ENCODE results near the gene CCL19.

CCL19 gene

DNA sequence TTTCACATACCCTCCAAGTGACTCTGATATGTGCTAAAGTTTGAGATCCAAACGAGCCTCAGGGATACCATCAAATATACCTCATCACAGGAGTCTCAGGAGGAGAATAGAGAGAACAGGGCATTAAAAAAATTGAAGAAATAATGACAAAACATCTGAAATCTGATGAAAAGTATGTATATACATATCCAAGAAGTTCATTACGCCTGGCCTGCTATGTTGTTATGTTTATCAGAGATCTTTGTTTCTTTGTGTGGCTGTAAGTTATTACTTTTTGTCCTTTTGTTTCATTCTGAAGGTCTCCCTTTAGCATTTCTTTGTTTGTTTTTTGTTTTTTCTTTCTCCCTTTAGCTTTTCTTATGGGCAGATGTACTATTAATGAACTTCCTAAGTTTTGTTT is 2.5 kb upstream of the CCL19 start:
- Histone ChIP-seq H2BK120ac (ENCODE audit: low read depth, low read length) (no peak overlapping the region), H3K4ac (ENCODE audit: low read depth in 1 of 2, low read length in 2 of 2) (no peak overlapping the region), H3K9ac (ENCODE audit: low read length) (no peak overlapping the region), H3K36me3 (ENCODE audit: control insufficient read depth in 1 of 2, insufficient read depth in 2 of 2, low read depth in 1 of 2, low read length in 2 of 2) (no peaks in the 10 kb centered on the region), H3K4me2 (ENCODE audit: low read length, poor library complexity, severe bottlenecking) (no peak overlapping the region), H4K8ac (ENCODE audit: low read length) (no peak overlapping the region), H3K9me3 (ENCODE audit: control insufficient read depth, low read length) (no peaks in the 10 kb centered on the region), H4K91ac (ENCODE audit: low read length) (no peak overlapping the region), H2AFZ (ENCODE audit: low read depth, low read length) (no peak overlapping the region), H3K27ac (ENCODE audit: low read length, poor library complexity, severe bottlenecking) (no peak overlapping the region), H3K79me1 (replicated peaks; ENCODE audit: low read length, poor library complexity, severe bottlenecking) (no peaks in the 10 kb centered on the region), H3K4me3 (ENCODE audit: insufficient read depth in 1 of 2, low read depth in 1 of 2, low read length in 2 of 2) (no peak overlapping the region), H3K14ac (ENCODE audit: low read length in 2 of 2) (no peak overlapping the region), H2BK5ac (ENCODE audit: low read depth, low read length, poor library complexity, severe bottlenecking) (no peak overlapping the region), H2BK15ac (ENCODE audit: low read depth, poor library complexity, severe bottlenecking) (no peak overlapping the region), H3K4me1 (ENCODE audit: control insufficient read depth, insufficient read depth, low read depth, low read length) (no peaks in the 10 kb centered on the region), H3K27me3 (ENCODE audit: control insufficient read depth in 1 of 2, insufficient read depth in 1 of 2, low read length in 2 of 2) (peaks cover 0 to 11% of the 10 kb centered on the region in 2 experiments), H2AK5ac (ENCODE audit: low read length, severe bottlenecking) (no peak overlapping the region), H3K18ac (ENCODE audit: low read depth in 1 of 2, low read length in 2 of 2) (no peak overlapping the region), H2BK12ac (ENCODE audit: low read length in 2 of 2) (no peak overlapping the region), H3K23ac (ENCODE audit: low read length in 2 of 2) (no peak overlapping the region)
- no peak for DNase-seq
- 100% methylated on average over 1 of the region's 2 CpGs for WGBS

DNA sequence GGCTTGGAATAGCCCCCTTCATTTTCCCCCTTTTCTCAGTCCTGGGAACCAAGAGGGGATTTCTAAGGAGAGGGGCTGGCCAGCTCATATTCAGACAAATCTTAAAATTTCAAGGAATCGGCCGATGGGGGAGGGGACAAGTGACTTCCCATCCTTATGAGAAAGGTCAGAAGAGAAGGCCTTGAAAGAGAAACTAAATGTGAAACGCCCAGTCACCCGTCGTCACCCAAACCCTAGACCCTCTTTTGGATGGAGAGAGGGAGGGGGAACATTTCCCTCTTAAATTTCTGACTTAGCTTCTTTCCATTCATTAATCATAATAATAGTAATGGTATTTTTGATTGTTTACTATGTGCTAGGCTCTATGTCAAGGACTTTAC is 850 bp upstream of the CCL19 start:
- no peak overlapping the region for H3K18ac ChIP-seq (ENCODE audit: low read depth in 1 of 2, low read length in 2 of 2)
- H4K91ac ChIP-seq (ENCODE audit: low read length), result no peak overlapping the region
- H2BK12ac ChIP-seq (ENCODE audit: low read length in 2 of 2), result no peak overlapping the region
- no peak overlapping the region for H3K4ac ChIP-seq (ENCODE audit: low read depth in 1 of 2, low read length in 2 of 2)
- WGBS, result 84% methylated on average over 3 of the region's 5 CpGs
- no peaks in the 10 kb centered on the region for H3K79me1 ChIP-seq (replicated peaks; ENCODE audit: low read length, poor library complexity, severe bottlenecking)
- no peak overlapping the region for H2BK5ac ChIP-seq (ENCODE audit: low read depth, low read length, poor library complexity, severe bottlenecking)
- no peaks in the 10 kb centered on the region for H3K4me1 ChIP-seq (ENCODE audit: control insufficient read depth, insufficient read depth, low read depth, low read length)
- DNase-seq, result no peak
- no peaks in the 10 kb centered on the region for H3K9me3 ChIP-seq (ENCODE audit: control insufficient read depth, low read length)
- H3K14ac ChIP-seq (ENCODE audit: low read length in 2 of 2), result no peak overlapping the region
- H2BK120ac ChIP-seq (ENCODE audit: low read depth, low read length), result no peak overlapping the region
- H3K4me2 ChIP-seq (ENCODE audit: low read length, poor library complexity, severe bottlenecking), result no peak overlapping the region
- H4K8ac ChIP-seq (ENCODE audit: low read length), result no peak overlapping the region
- no peak overlapping the region for H3K27ac ChIP-seq (ENCODE audit: low read length, poor library complexity, severe bottlenecking)
- no peak overlapping the region for H3K9ac ChIP-seq (ENCODE audit: low read length)
- H2AFZ ChIP-seq (ENCODE audit: low read depth, low read length), result no peak overlapping the region
- peaks cover 0 to 11% of the 10 kb centered on the region in 2 experiments for H3K27me3 ChIP-seq (ENCODE audit: control insufficient read depth in 1 of 2, insufficient read depth in 1 of 2, low read length in 2 of 2)
- no peak overlapping the region for H3K4me3 ChIP-seq (ENCODE audit: insufficient read depth in 1 of 2, low read depth in 1 of 2, low read length in 2 of 2)
- no peaks in the 10 kb centered on the region for H3K36me3 ChIP-seq (ENCODE audit: control insufficient read depth in 1 of 2, insufficient read depth in 2 of 2, low read depth in 1 of 2, low read length in 2 of 2)
- H2BK15ac ChIP-seq (ENCODE audit: low read depth, poor library complexity, severe bottlenecking), result no peak overlapping the region
- H2AK5ac ChIP-seq (ENCODE audit: low read length, severe bottlenecking), result no peak overlapping the region
- no peak overlapping the region for H3K23ac ChIP-seq (ENCODE audit: low read length in 2 of 2)

- H3K27ac ChIP-seq (ENCODE audit: low read length, poor library complexity, severe bottlenecking), result no peak overlapping the region
- whole genome bisulfite sequencing, result 88% methylated on average over 8 of the region's 8 CpGs
- no peak for DNase-seq
These were observed 1.6 kb downstream of the CCL19 start for GRCh38 chr9:34689512-34689911.

DNA sequence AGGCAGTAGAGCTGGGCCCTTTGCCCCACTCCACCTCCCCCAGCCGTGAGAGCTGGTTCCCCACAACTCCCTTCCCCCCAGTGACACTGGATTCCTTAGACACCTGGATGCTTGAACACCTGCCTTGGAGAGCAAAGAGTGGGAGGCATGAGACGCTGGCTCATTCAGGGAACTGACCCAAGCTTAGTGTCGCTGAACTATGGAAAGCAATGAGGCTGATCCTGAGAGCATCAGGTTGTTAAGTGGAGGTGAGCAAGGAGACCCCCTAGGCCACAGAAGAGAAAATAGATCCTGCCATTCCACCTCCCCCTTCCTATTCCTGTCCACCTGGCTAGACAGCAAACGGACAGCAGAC is 2.0 kb downstream of the CCL19 start:
- Histone ChIP-seq H2BK120ac (ENCODE audit: low read depth, low read length) (no peak overlapping the region), H2BK5ac (ENCODE audit: low read depth, low read length, poor library complexity, severe bottlenecking) (no peak overlapping the region), H3K9ac (ENCODE audit: low read length) (no peak overlapping the region), H2BK15ac (ENCODE audit: low read depth, poor library complexity, severe bottlenecking) (no peak overlapping the region), H3K36me3 (ENCODE audit: control insufficient read depth in 1 of 2, insufficient read depth in 2 of 2, low read depth in 1 of 2, low read length in 2 of 2) (no peaks in the 10 kb centered on the region), H3K9me3 (ENCODE audit: control insufficient read depth, low read length) (no peaks in the 10 kb centered on the region), H3K27me3 (ENCODE audit: control insufficient read depth in 1 of 2, insufficient read depth in 1 of 2, low read length in 2 of 2) (peaks cover 0 to 7% of the 10 kb centered on the region in 2 experiments), H3K4me2 (ENCODE audit: low read length, poor library complexity, severe bottlenecking) (no peak overlapping the region), H2AFZ (ENCODE audit: low read depth, low read length) (no peak overlapping the region), H4K8ac (ENCODE audit: low read length) (no peak overlapping the region), H3K4me3 (ENCODE audit: insufficient read depth in 1 of 2, low read depth in 1 of 2, low read length in 2 of 2) (no peak overlapping the region), H2AK5ac (ENCODE audit: low read length, severe bottlenecking) (no peak overlapping the region), H3K4ac (ENCODE audit: low read depth in 1 of 2, low read length in 2 of 2) (no peak overlapping the region), H4K91ac (ENCODE audit: low read length) (no peak overlapping the region), H2BK12ac (ENCODE audit: low read length in 2 of 2) (no peak overlapping the region), H3K27ac (ENCODE audit: low read length, poor library complexity, severe bottlenecking) (no peak overlapping the region), H3K23ac (ENCODE audit: low read length in 2 of 2) (no peak overlapping the region), H3K18ac (ENCODE audit: low read depth in 1 of 2, low read length in 2 of 2) (no peak overlapping the region), H3K4me1 (ENCODE audit: control insufficient read depth, insufficient read depth, low read depth, low read length) (no peaks in the 10 kb centered on the region), H3K14ac (ENCODE audit: low read length in 2 of 2) (no peak overlapping the region), H3K79me1 (replicated peaks; ENCODE audit: low read length, poor library complexity, severe bottlenecking) (no peaks in the 10 kb centered on the region)
- DNase-seq, result no peak
- WGBS, result 82% methylated on average over 2 of the region's 4 CpGs

More at GRCh38 chr9:34689512-34689911, 1.6 kb downstream of the CCL19 start:
- Histone ChIP-seq H3K4me1 (ENCODE audit: control insufficient read depth, insufficient read depth, low read depth, low read length) (no peaks in the 10 kb centered on the region), H3K4me3 (ENCODE audit: insufficient read depth in 1 of 2, low read depth in 1 of 2, low read length in 2 of 2) (no peak overlapping the region), H3K23ac (ENCODE audit: low read length in 2 of 2) (no peak overlapping the region), H2AFZ (ENCODE audit: low read depth, low read length) (no peak overlapping the region), H4K8ac (ENCODE audit: low read length) (no peak overlapping the region), H2BK12ac (ENCODE audit: low read length in 2 of 2) (no peak overlapping the region), H3K14ac (ENCODE audit: low read length in 2 of 2) (no peak overlapping the region), H2BK120ac (ENCODE audit: low read depth, low read length) (no peak overlapping the region), H2BK15ac (ENCODE audit: low read depth, poor library complexity, severe bottlenecking) (no peak overlapping the region), H3K4ac (ENCODE audit: low read depth in 1 of 2, low read length in 2 of 2) (no peak overlapping the region), H2BK5ac (ENCODE audit: low read depth, low read length, poor library complexity, severe bottlenecking) (no peak overlapping the region), H3K27me3 (ENCODE audit: control insufficient read depth in 1 of 2, insufficient read depth in 1 of 2, low read length in 2 of 2) (peaks cover 0 to 7% of the 10 kb centered on the region in 2 experiments), H3K4me2 (ENCODE audit: low read length, poor library complexity, severe bottlenecking) (no peak overlapping the region), H3K79me1 (replicated peaks; ENCODE audit: low read length, poor library complexity, severe bottlenecking) (no peaks in the 10 kb centered on the region), H3K18ac (ENCODE audit: low read depth in 1 of 2, low read length in 2 of 2) (no peak overlapping the region), H3K9ac (ENCODE audit: low read length) (no peak overlapping the region), H3K9me3 (ENCODE audit: control insufficient read depth, low read length) (no peaks in the 10 kb centered on the region), H4K91ac (ENCODE audit: low read length) (peak overlapping the region; percentile 25), H3K36me3 (ENCODE audit: control insufficient read depth in 1 of 2, insufficient read depth in 2 of 2, low read depth in 1 of 2, low read length in 2 of 2) (no peaks in the 10 kb centered on the region), H2AK5ac (ENCODE audit: low read length, severe bottlenecking) (no peak overlapping the region)
